Fibroblast of villous mesenchyme (primary cell): ENCODE data around the gene DOCK4. TPM values are rescaled to one million over a fixed set of nuclear protein-coding genes. Genes with fewer than 3 reads are reported as not detected.
A peak's percentile ranks its signal among the peaks of the same experiment; 100 is the strongest.

Experiments
- DNase-seq: peaks from one replicate; pipeline ENCODE4 v3.0.0-alpha.2; 2010; ENCODE audit warnings: low read depth
- H3K4me3 ChIP-seq: 2 replicates; pipeline ENCODE4 v1.5.1; 2011; ENCODE audit warnings: low read depth, mild to moderate bottlenecking, low read length
- total RNA-seq: library from RNA; depleted of rRNA; stranded (reverse); fragments of >200 nt; gene quantifications from 2 replicates; pipeline ENCODE4 v1.2.3, GENCODE V29; 2012
- TF ChIP-seq, protein P1 (sequence below): IDR thresholded peaks from 2 replicates; pipeline ENCODE4 v1.5.1; 2012; ENCODE audit warnings: low read depth, mild to moderate bottlenecking, low read length; ENCODE audit not compliant: insufficient read depth

DOCK4 gene
- total RNA-seq, 1 donor, result 43.6 TPM

DNA sequence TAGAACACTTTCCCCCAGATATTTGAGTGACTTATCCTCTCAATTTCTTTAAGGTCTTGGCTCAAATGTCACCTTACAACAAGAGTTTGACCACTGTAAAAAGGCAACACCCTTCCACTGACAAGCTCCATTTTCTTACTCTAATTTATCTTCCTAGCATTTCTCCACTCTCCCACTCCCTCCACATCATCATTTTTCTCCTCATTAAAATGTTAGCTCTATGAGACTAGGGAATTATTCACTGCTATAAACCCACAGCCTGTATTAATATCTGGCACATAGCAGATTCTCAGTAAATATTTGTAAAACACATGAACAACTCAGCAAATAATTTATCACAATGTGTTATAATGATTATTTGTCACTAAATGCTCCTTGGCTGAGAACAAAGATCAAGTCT is 161.0 kb downstream of the DOCK4 start:
- H3K4me3 ChIP-seq, result no peak overlapping the region
- no peak for DNase-seq
- TF ChIP-seq, protein P1, sequence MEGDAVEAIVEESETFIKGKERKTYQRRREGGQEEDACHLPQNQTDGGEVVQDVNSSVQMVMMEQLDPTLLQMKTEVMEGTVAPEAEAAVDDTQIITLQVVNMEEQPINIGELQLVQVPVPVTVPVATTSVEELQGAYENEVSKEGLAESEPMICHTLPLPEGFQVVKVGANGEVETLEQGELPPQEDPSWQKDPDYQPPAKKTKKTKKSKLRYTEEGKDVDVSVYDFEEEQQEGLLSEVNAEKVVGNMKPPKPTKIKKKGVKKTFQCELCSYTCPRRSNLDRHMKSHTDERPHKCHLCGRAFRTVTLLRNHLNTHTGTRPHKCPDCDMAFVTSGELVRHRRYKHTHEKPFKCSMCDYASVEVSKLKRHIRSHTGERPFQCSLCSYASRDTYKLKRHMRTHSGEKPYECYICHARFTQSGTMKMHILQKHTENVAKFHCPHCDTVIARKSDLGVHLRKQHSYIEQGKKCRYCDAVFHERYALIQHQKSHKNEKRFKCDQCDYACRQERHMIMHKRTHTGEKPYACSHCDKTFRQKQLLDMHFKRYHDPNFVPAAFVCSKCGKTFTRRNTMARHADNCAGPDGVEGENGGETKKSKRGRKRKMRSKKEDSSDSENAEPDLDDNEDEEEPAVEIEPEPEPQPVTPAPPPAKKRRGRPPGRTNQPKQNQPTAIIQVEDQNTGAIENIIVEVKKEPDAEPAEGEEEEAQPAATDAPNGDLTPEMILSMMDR, result no peak

DNA sequence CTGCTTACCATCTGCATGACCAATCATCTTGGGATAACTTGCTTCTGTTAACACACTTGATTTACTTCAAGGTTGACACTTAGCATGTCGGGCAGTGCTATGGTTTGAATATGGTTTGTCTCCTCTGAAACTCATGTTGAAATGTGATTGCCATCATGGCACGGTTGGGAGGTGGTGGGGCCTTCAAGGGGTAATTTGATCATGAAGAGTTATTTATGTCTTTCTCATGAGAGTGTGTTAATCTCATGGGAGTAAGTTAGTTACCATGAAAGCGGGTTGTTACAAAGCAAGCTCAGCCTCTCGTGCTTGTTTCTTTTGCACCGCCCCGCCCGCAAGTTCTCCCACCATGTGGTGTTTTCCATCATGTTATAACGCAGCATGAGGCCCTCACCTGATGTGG is 163.6 kb downstream of the DOCK4 start:
- DNase-seq, result no peak
- no peak overlapping the region for H3K4me3 ChIP-seq
- TF ChIP-seq, protein P1, result no peak

DNA sequence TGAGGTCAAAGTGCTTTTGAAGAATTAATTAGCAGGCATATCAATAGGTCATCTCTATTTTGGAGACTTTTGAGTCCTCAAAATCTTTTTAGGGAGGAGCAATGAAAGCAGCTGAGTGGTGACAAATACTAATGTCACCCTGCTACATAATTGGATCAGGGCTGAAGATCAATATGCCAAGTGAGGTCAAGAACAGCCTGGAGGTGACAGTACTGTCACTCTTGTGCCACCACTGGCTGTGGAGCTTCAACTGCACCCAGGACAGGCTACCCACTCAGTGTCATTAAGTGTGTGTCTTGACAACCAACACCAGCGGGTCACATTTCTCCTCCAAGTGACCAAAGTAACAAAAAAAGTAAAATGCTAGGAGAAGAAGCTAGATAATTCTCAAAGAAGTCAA is 167.8 kb downstream of the DOCK4 start:
- no peak for DNase-seq
- H3K4me3 ChIP-seq, result no peak overlapping the region
- TF ChIP-seq, protein P1, result no peak

DNA sequence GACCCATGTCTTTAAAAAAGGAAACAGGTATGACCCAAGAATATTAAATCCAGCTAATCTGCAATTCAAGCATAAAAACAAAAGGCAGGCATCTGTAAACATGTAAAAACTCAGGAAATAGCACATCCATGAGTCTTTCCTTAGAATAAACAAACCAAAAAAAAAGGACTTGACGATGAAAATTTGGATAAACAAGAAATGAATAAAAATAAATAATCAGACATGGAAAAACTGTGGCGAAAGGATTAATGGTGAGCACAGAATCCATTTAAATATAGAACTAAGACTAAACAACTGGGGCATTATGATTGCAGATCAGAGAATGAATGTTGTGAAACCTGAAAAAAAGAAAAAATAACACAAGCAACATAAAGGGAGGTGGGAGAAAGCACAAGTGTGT is 170.1 kb downstream of the DOCK4 start:
- DNase-seq, result peak; percentile 67
- H3K4me3 ChIP-seq, result no peak overlapping the region
- TF ChIP-seq, protein P1, result no peak

DNA sequence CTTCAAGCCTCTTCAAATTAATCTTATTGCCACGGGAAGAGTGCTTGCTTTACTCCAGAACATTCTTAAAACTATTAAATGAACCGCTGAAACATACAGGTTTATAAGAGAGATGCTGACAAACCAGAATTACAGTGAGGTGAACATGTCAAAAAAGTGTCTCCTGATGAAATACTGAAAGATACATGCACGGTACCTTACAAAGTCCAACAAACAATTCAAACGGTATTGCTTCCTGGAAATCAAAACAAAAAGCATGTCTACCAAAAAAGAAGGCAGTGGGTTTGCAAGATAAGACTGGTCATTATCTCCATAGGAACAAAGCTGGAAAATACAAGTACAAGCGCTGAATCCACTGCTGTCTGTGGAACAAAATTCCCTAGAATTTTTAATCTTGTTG is 174.5 kb downstream of the DOCK4 start:
- no peak overlapping the region for H3K4me3 ChIP-seq
- TF ChIP-seq, protein P1, result no peak
- no peak for DNase-seq

DNA sequence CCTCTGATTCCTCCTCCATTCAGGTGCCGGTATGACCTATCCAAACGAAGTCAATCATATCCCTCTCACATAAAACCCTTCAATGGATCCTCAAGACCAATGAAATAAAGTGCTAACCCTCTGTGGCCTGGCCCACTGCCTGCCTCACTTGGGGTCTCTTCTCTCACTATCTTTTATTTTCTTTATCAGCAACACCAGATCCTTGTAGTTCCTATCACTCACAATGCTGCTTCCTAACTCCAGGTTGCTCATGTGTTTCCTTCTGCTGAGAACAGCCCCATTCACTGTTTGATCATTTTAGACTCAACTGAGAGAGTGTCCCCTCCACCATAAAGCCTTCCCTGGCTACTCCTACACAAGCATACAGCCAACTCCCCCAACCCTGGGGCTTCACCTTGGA is 180.6 kb downstream of the DOCK4 start:
- TF ChIP-seq, protein P1, result no peak
- DNase-seq, result no peak

DNA sequence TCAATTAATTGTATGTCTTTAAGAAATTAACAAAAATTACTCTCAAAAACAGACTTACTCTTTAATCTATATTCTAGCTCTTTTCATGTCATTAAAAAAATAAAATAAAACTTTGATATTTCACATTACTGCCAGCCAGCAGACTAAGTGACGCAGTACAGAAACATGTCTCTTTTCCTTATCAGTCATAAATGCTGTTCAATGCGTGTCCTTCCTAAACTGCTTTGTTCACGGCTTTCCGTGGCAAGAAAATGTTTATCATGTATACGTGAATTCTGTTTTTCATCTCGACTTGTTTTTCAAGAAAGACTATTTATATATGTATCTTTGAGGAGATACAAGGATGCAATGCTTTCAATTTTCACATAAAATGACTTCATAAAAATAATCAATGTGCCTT is 182.4 kb downstream of the DOCK4 start:
- H3K4me3 ChIP-seq, result no peak overlapping the region
- no peak for DNase-seq
- TF ChIP-seq, protein P1, result no peak

More for the DNA sequence above, 180.6 kb downstream of the DOCK4 start:
- no peak overlapping the region for H3K4me3 ChIP-seq
